GM19351 (cell line): ENCODE results near the gene MYO18A.

Experiments
- ATAC-seq: cut with Tn5 transposase; IDR thresholded peaks from one replicate; pipeline ENCODE4 v1.9.1; 2021; ENCODE audit warnings: mild to moderate bottlenecking, moderate library complexity; ENCODE audit not compliant: unreplicated experiment

The MYO18A gene

DNA sequence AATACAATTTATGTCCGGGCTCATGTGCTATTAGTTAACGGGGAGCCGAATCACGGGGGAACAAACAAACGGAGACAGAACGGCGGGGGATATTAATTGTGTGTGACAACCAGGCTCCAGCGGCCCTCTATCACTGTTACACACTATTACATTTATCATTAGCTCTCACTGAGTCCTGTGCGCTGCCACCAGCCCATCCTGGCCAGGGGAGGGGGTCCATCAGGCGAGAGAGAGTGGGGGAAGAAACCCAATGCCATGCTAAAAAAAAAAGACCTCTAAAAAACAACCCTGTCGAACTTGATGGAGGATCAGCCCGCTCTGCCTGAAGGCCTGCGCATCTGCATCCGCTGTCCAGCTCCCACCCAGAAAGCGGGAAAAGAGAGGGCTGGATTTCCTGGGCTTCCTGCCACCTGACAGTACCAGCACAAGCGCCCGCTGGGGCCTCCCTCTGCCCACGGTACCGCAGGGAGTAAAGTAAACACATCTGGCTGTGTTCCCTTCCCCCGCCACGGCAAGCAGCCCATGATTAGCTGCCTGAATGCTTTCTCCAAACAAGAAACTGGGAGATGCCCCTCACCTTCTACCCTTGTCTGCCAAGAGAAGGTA lies 95.6 kb downstream of the MYO18A start:
- no peak for ATAC-seq

DNA sequence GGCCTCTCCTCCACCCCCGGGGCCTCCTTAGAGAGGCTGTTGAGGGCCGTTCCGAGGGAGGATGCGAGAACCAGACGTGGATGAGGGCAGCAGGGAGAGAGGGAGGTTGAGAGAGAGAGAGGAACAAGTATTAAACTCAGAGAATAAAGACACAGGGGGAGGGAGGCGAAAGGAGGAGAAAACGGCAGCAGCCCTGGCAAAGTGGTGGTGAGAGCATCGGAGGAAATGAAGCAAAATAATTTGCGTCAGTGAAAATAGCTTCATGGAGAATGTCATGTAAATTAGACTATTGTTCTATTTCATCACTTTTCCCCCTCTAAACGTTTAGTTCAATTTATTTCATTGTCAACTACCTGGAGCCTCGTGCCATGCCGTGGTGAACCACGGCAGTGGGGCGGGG lies 99.2 kb downstream of the MYO18A start:
- no peak for ATAC-seq

- no peak for ATAC-seq
Observed at GRCh38 chr17:29080323-29080722, 99.9 kb downstream of the MYO18A start.

DNA sequence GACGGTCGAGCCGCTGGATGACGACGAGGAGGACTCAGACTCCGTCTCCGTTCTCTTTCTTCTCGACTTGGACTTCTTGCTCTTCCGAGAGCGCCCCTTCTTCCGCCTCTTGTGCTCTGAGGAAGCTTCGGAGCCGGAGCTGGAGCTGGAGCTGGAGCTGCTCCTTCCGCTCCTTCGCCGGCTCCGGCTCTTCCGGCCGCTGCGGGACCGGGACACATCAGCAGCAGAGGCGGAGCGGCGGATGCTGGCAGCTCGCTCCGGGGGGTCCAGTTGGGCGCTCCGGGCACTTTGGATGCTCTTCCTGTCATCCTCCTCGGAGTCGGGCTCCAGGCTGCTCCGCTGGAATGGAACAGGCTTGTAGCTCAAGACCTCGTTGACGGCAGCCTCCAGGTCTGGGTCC lies 100.3 kb downstream of the MYO18A start:
- ATAC-seq: no peak

DNA sequence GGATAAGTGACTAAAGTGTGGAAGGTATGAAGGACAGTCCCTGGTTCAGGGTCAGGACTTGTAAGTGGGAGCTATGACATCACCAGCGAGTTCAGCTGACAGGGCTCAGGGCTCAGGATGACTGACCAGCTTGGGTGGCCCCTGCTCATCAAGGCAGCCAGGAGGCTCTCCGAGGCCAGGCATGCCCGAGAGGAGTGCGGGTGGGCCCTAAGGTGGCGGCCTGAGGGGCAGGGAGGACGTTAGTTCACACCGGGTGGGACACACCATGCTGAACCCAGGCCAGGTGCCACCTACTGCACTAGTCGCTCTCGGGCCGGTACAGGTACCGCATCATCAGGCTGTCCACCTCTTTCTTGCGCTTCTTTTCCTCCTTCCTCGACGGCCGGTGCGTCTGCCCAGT lies 100.8 kb downstream of the MYO18A start:
- no peak for ATAC-seq

GRCh38 chr17:29078183-29079045 lies 101.8 kb downstream of the MYO18A start:
- ATAC-seq: no peak

DNA sequence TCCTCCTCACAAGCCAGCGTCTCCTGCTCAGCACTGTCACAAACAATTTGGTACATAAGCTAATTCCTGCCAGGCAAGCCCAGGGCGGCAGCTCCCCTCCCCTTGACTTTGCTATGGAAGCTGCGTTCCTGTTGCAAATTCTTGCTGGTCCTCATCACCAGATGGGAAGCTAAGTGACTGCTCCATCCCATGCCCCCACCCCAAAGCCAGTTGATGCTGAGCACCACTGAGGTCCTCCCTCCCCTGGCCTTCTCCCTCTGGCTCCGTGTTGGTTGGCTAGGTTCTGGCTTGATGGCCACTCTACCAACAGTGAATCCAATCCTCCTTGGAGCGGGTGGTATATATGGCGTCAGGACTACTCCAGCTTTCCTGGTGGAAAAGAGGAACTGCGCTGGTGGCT lies 102.9 kb downstream of the MYO18A start:
- ATAC-seq: no peak

- no peak for ATAC-seq
Observed at GRCh38 chr17:29076722-29077121, 103.5 kb downstream of the MYO18A start.

DNA sequence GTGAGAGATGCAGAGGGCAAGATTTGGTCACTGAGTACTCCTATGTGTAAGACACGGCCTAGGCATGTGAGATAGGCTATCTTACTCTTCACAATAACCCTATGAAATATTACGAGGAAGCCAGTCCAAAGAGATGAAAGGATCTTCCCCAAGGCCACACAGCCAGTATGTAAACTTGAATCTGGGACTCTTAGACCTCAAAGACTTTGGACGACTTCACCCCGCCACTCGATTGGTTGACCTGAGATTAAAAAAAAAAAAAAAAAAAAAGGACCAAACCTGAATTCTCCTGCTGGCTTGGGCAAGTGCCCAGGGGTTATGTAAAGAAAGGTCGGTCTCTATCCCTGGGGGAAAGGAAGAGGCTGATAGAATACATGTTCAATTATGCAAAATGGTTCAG lies 104.1 kb downstream of the MYO18A start:
- no peak for ATAC-seq

DNA sequence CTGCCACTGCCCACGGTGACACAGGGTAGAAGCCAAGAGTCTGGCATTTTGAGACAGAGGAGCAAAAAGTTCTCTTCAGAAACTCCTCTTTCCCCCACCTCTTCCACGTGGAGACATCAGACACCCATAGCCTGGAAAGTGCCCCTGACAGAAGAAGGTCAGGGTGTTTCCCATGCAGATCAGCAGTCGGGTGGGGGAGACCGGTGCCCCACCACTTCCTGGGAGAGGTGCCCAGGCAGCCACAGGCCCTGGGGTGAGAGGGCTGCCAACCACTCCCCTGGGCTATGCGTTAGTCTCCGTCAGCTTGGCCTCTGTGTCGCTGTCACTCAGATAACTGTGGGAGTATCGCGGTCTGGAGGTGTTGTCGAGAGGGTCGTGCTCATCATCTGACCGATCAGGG lies 105.7 kb downstream of the MYO18A start:
- no peak for ATAC-seq

DNA sequence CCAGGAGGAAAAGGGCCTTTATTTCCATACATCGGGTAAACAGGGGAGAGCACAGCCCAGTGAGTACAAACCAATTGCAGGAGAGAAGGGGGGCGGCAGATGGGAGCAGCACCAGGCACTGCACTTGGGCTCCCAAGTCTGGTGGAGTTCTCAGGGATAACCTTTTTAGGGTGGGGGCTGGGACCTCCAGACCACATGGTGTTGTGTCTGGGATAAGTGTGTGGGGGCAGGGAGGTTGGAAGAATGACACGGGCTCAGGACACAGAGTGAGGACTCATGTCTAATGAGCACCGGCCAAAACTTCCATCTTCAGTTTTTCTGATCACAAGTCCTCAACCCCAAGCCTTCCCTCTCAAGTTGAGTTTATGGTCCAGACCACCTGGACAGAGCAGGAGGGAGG lies 106.7 kb downstream of the MYO18A start:
- ATAC-seq: no peak

- no peak for ATAC-seq
Observed at GRCh38 chr17:29073045-29073444, 107.2 kb downstream of the MYO18A start.

DNA sequence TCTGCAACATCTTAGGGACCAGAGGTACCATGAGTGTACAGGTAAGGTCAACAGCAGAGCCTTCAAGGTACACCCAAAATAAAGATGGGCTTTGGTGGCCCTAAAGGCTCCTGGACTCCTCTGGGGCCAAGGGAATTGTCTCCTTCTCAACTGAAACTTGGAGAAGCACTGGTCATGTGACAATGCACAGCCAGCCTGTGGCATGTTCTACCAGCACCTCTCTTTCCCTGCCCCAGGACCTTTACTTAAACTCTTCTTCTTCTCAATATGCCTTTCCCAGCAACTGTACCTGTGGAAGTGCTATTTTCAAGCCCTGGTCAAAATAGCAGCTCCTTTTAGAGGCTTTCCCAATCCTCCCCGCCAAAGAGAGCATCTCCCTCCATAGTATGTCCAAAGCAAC lies 108.9 kb downstream of the MYO18A start:
- no peak for ATAC-seq

- ATAC-seq: no peak
Observed at GRCh38 chr17:29070781-29071180, 109.4 kb downstream of the MYO18A start.

DNA sequence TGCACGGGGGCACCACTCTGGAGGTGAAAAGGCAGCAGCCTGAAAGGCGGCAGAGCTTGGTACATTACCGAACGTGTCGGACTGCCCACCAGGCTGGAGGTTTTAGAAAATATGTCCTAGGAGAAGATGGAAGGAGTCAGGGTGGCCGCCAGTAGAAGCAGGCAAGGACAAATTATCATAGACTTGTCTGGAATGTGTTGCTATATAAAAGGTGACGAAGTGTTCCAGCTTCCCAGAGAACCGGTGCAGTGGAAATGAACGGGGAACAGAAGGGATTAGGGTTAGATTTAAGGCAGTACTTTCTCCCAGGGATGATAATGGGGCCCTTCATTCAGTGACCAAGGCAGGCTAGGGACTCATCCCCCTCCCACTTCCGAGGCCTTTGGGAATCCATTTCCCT lies 109.9 kb downstream of the MYO18A start:
- no peak for ATAC-seq

DNA sequence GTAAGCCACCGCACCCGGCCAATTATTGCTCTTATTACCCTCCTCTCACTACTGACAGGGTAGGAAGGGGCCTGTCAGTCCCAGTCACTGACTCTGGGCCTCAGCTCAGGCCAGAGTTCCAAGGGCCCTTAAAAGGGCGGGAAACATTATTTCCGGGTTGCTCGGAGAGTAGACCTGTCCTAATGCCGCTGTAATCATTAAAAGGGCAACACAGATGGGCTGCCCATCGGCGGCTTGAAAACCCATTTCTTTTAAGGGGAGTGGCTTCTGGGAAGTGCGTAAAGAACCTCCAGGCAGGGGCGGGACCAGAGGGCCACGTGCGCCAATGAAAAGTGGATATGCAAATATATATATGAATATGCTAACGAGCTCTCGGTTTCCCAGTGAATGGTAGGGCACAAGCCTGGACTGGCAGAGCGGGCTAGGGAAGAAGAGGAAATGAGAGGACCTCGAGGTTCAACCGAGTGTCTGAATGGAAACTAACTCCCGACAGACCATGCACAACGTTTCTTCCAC lies 110.6 kb downstream of the MYO18A start:
- no peak for ATAC-seq

DNA sequence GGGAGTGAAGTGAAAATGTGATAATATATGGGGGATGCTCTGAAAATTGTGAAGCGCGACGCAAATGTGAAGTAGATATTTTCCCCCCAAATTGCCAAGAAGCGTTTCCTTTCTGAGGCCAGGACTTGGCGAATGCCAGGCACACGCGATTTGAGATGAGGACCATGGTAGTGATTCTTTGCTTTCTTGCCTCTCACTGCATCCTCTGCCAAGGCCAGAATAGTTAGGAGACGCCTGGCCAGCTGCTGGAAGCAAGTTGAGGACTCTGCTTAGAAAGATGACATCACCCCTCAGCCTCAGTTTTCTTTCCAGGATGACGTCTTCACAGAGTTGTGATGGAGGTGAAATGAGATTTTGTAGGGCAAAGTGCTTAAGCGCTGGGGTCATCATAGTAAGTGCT lies 111.4 kb downstream of the MYO18A start:
- no peak for ATAC-seq

DNA sequence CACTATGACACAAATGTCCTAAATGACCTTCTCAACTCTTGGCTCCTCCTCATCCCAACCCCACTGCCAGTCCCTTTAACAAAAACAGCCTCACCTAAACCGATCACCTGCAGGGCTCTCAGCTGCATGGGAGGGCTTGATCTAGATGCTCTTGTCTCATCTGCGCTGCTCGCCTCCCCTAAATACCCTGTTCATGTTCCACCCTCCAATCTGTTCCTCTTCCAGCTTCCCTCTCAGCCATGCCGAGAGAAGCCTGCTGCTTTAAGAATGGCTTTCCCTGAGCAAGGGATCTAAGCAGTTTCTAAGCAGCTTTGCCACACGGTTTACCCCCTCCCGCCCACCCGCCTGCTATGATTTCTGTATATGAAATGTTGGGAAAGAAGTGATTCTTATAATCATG lies 113.6 kb downstream of the MYO18A start:
- no peak for ATAC-seq

- no peak for ATAC-seq
Observed at GRCh38 chr17:29066047-29066446, 114.2 kb downstream of the MYO18A start.

DNA sequence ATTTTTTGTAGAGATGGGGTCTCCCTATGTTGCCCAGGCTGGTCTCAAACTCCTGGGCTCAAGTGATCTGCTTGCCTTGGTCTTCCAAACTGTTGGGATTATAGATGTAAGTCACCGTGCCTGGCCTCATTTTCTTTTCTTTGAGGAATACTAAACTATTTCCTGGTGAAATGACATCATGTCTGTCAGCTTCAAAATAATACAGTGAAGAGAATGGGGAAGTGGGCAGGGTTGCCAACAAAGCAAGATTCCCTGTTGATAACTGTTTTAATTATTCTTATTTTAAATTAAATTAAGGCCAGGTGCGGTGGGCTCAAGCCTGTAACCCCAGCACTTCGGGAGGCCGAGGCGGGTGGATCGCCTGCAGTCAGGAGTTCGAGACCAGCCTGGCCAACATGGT lies 116.2 kb downstream of the MYO18A start:
- no peak for ATAC-seq

- ATAC-seq: no peak
Observed at GRCh38 chr17:29062215-29062614, 118.0 kb downstream of the MYO18A start.

DNA sequence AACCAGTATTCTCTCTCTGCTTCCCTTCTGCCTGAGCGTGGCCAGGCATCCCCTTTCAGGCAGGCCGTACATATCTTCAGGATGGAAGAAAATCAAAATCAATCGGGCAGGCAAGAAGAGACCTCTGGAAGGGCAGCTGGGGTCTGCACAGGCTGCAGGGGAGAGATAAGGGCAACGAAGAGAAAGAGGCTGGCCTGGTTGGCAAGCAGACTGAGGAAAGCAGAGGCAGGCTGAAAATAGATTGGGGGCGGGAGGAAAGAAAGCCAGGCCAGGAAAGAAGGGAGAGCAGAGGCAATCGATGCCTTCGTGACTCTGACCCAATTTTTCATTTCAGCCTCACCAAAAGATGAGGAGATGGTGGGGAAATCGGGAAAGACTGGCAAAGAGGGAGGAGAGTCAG lies 119.2 kb downstream of the MYO18A start:
- ATAC-seq: no peak
